ENCODE data around the gene AP1S3.
"Not testable (repeated sequence)": the region's sequence is repeated elsewhere in the genome, so short reads cannot be mapped to it uniquely, and the experiment has no call there.

AP1S3 gene

DNA sequence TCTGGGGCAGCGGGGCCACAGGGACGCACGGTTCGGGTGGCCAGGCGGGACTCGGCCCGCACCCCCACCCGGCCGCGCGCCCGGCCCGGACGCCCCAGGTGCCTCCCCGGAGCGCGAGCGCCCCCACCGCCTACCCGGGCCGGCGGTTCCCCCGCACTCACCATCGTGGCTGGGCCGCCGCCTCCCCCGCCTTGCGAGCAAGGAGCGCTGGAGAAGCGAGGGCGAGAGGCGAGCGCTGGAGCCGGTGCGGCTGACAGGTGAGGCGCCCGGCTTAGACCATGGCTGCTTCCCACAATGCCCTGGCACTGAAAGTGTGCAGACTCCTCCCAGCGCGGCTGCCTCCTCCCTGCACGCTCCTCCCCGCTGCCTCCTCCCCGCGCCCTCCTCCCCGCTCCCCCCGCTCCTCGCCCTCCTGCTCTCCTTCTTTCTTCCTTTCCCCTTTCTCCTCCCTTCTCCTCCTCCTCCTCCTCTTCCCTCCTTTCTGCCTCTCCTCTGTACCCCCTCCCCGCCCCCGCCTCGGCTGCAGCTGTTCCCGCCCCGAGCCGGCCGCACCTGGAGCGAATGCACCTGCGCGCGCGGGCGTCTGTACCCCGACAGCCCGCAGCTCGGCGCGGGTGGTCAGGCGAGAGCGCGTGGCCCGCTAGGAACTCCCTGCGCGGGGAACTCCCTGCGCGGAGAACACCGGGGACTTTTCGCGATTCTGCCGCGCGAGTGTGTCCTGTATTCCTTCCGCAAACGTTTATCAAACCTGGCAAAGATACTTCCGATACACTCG, at the start of gene AP1S3:
Gene AP1S3 (minus strand): TSS at position 296 of the 775 bp plus-strand sequence. CDS start 132 bp downstream, at position 164.
- peak; percentile 88 for DNase-seq (ENCODE audit: low spot score)

GRCh38 chr2:223887127-223887526, 49.7 kb upstream of the AP1S3 start:
- DNase-seq (ENCODE audit: low spot score): no peak

- DNase-seq (ENCODE audit: low spot score): no peak
Observed at GRCh38 chr2:223886726-223887125, 49.3 kb upstream of the AP1S3 start.

GRCh38 chr2:223884399-223884798, 47.0 kb upstream of the AP1S3 start:
- no peak for DNase-seq (ENCODE audit: low spot score)

- DNase-seq (ENCODE audit: low spot score): no peak
Observed at GRCh38 chr2:223882715-223883114, 45.3 kb upstream of the AP1S3 start.

- DNase-seq (ENCODE audit: low spot score): no peak
Observed at GRCh38 chr2:223880796-223881195, 43.4 kb upstream of the AP1S3 start.

- no peak for DNase-seq (ENCODE audit: low spot score)
Observed at GRCh38 chr2:223877721-223878410, 40.5 kb upstream of the AP1S3 start.

DNA sequence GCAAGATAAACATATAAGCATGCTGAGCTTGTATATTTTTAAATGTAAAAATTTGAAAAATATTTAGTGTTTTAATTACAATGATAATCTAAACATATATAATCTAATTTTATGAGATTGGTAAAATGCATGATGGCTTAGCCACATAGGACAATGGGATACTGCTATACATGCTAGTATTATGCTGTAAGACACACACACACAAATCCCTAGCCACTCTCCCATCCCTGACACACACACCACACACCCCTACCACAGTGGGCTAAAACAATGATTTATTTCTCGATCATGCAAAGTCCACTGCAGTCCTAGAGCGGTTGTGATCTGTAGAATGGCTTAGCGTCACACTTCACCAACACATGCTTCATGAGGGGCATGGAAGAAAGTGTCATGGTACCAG, 36.3 kb upstream of the AP1S3 start:
- DNase-seq (ENCODE audit: low spot score): no peak

GRCh38 chr2:223872772-223873171, 35.4 kb upstream of the AP1S3 start:
- DNase-seq (ENCODE audit: low spot score): not testable (repeated sequence)

GRCh38 chr2:223871661-223872060, 34.3 kb upstream of the AP1S3 start:
- DNase-seq (ENCODE audit: low spot score): not testable (repeated sequence)

DNA sequence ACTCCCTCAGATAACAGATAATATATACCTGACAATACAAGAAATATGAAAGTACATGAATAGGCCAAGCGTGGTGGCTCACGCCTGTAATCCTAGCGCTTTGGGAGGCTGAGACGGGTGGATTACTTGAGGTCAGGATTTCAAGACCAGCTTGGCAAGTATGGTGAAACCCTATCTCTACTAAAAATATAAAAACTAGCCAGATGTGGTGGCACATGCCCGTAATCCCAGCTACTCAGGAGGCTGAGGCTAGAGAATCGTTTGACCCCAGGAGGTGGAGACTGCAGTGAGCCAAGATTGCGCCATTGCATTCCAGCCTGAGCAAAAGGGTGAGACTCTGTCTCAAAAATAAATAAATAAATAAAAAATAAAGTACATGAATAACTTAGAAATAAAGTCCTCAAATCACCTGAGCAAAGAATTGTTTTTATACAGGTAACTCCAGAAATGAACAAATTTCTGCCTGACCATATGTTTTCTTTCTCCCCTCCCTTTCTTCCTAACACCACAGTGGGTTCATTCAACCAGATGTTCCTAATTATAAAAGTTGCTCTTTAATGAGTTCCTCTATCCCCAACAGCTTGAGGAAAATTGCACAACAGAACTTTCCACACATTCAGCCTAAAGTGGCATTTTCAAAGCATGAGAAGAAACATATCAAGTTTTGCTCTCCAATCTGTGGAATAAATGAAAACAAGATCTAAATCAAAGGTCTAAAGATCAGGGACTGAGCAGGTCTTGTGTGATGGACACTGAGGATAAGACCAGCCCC, 33.6 kb upstream of the AP1S3 start:
- DNase-seq (ENCODE audit: low spot score): no peak

DNA sequence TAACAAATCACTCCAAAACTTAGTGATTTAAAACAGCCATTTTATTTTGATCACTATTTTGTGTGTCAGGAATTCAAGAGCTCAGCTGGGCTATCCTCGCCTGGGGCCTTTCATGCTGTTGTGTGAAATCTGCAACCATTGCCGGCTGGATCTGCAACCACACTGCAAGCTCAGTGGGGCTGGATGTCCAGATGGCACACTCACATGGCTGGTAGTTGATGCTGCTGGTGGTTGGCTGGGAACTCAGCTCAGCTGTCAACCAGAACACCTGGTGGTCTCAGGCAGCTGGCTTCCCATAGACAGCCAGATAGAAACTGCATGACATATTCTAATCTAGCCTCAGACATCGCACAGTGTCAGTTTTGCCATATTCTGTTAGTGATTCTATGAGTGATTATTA, 30.6 kb upstream of the AP1S3 start:
- DNase-seq (ENCODE audit: low spot score): no peak

DNA sequence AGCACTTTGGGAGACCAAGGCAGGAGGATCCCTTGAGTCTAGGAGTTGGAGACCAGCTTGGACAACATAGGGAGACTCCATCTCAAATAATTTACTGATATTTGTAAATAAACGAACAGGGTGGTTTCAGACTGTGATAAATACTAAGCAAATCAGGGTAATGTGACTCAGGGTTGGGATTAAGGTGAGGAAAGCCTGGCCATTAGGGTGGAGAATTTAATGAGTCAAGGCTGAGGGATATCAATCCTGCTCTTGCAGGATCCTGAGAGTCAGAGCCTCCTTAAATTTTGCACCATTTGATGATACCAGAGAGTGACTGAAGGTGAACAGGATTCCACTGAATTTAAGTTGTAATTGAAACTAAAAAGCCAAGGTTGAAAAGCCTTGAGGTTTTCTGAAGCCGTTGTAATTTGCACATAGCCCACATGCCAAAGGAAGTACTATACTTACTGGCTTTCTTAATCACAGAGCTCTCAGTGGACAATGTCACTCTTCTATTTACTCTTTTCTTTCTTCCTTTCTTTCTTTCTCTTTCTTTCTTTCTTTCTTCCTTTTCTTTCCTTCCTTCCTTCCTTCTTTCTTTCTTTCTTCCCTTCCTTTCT, 28.6 kb upstream of the AP1S3 start:
- no peak for DNase-seq (ENCODE audit: low spot score)

DNA sequence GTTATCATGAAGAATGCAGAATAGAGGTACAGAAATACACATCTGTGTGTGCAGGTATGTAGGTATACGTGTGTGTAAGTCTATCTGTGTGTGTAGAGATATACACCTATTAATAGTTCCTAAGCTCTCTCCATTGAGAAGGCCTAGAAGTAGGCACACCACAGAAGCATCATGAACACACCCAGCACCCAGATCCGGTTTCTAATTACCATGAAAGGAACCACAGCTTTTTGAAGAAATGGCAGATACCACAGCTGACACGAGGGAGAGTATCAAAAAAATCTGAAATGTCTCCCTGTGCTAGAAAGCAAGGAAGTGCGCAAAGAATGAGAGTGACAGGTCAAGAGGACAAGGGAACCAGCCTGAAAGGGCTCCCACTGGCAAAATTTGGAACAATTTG, 27.7 kb upstream of the AP1S3 start:
- no peak for DNase-seq (ENCODE audit: low spot score)

DNA sequence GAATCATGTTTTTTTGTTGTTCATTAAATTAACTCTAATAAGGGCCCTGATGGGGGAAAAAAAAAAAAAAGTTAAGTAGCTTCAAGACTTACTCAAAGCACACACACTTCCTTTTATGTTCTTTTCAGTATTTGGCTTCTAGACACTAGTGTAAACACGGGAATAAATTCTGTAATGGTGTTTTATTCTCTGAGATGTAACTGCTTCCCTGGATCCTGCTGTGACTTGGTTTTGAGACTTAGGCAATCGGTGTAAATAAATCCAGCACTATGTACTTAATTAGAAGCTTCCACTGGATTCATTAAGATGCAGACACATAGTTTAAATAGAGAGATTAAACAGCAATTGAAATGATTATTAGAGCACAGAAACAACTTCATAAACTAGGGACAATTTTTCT, 26.1 kb upstream of the AP1S3 start:
- no peak for DNase-seq (ENCODE audit: low spot score)

GRCh38 chr2:223860809-223861738, 23.7 kb upstream of the AP1S3 start:
- peak; percentile 91 for DNase-seq (ENCODE audit: low spot score)

DNA sequence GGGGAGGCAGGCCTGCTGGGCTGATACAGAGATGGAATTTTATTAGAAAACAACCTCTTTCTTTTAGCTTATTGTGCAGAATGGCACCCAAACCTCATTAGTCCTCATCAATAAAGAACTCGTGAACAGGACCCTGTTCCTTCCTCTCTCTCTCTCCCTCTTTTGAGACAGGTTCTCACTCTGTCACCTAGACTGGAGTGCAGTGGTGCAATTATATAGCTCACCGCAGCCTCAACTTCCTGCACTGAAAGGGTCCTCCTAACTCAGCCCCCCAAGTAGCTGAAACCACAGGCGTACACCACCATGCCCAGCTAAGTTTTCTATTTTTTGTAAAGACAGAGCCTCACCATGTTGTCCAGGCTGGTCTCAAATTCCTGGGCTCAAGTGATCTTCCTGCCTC, 21.7 kb upstream of the AP1S3 start:
- DNase-seq (ENCODE audit: low spot score): no peak

- no peak for DNase-seq (ENCODE audit: low spot score)
Observed at GRCh38 chr2:223856584-223856983, 19.2 kb upstream of the AP1S3 start.

DNA sequence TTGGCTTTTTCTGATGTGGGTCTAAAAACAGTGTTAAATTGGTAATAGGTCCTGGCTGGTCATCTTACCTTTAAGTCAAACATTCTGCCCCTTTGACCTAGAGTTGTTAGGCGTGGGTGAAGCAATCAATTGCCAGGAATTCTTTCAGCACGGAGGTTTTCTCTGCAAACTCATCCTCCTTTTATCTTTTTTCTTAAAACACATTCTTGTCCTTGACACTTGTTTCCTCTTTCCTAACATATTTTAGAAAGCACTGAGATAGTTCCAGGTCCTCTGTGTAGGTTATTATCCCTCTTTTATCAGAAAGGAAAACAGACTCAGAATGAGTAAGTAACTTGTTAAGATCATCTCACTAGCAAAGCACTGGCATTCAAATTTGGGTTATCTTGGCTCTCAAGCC, 18.6 kb upstream of the AP1S3 start:
- no peak for DNase-seq (ENCODE audit: low spot score)

- no peak for DNase-seq (ENCODE audit: low spot score)
Observed at GRCh38 chr2:223855426-223855825, 18.0 kb upstream of the AP1S3 start.

DNA sequence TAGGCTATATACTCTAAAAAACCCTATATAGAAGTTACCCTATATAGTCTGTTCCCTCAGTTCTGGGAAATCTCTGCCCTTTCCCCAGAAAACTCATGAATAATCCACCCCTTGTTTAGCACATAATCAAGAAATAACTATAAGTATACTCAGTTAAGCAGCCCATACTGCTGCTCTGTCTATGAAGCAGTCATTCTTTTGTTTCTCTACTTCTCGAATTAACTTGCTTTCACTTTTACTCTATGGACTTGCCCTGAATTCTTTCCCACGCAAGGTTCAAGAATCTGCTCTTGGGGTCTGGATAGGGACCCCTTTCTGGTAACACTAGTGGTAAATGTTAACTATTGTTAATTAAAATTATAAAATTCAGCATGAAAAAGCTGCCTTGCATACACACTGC, 17.4 kb upstream of the AP1S3 start:
- DNase-seq (ENCODE audit: low spot score): no peak

Data from LoVo (cell line).